Measurements from ENCODE around the gene COL28A1. TPM values are rescaled to one million over a fixed set of nuclear protein-coding genes. Genes with fewer than 3 reads are reported as not detected.

The COL28A1 gene
- total and polyA plus RNA-seq, 2 of the 13 experiments (the other 11 are each of a cell fraction or from before 2014, with no cell fraction given) = 0.07 to 0.15 TPM

- WGBS (ENCODE audit: low lambda C conversion rate) = 36% methylated on average over 2 of the region's 2 CpGs
- BruUV-seq (replicated peaks) = no TSS peak
- Histone ChIP-seq H3K36me3 (replicated peaks in 1 of 2; ENCODE audit: control insufficient read depth in 1 of 2, insufficient read depth in 2 of 2, low read length in 2 of 2) (no peaks in the 10 kb centered on the region), H3K79me2 (ENCODE audit: insufficient read depth, low read length) (no peaks in the 10 kb centered on the region), H3K4me3 (replicated peaks in 1 of 3; ENCODE audit: insufficient read depth in 1 of 3, low read depth in 2 of 3, low read length in 3 of 3) (no peak overlapping the region), H3K4me2 (ENCODE audit: low read depth, low read length) (no peak overlapping the region), H3K4me1 (ENCODE audit: insufficient read depth, low read length) (no peaks in the 10 kb centered on the region), H4K20me1 (ENCODE audit: insufficient read depth, low read length) (no peaks in the 10 kb centered on the region), H3K9me3 (ENCODE audit: low read length) (no peaks in the 10 kb centered on the region), H2AFZ (ENCODE audit: low read length) (no peak overlapping the region), H3K27me3 (ENCODE audit: control insufficient read depth in 1 of 2, insufficient read depth in 2 of 2, low read length in 2 of 2) (no peaks in the 10 kb centered on the region), H3K9ac (ENCODE audit: insufficient read depth, low read depth, low read length) (no peak overlapping the region), H3K27ac (ENCODE audit: extremely low read length, insufficient read depth, low read length) (no peak overlapping the region)
- FAIRE-seq (no peak), DNase-seq (ENCODE audit: low spot score) (no peak), ATAC-seq (no peak)
- in situ Hi-C loops (cut with HindIII; ENCODE audit: extremely low pct_ligation_motif_present, low pct_unique_long_range_greater_than_20kb) (no loop called here), intact Hi-C loops (cut with micrococcal nuclease; ENCODE audit: unreplicated experiment) (no loop called here)
- peak; percentile 6 to 35; a peak in 1 of 4 replicates for TF ChIP-seq MAFK (conservative IDR thresholded peaks at IDR 0.05 in 1 of 2, IDR thresholded peaks at IDR 0.05 in 1 of 2; ENCODE audit: low read length in 2 of 2)
- TF ChIP-seq U2AF2 (IDR thresholded peaks at IDR 0.05; ENCODE audit: low read depth, low read length) = no peak
- ChIA-PET POLR2A (no interaction called here), CTCF (ENCODE audit: low intra/inter-chr PET ratio, low total read pairs) (no interaction called here)
Measured at GRCh38 chr7:7418997-7419396, 116.7 kb downstream of the COL28A1 start.

GRCh38 chr7:7417851-7418250 is 117.8 kb downstream of the COL28A1 start:
- POLR2A ChIA-PET = no interaction called here
- intact Hi-C loops (cut with micrococcal nuclease; ENCODE audit: unreplicated experiment) (no loop called here), in situ Hi-C loops (cut with HindIII; ENCODE audit: extremely low pct_ligation_motif_present, low pct_unique_long_range_greater_than_20kb) (no loop called here)
- no peak overlapping the region for H3K9ac ChIP-seq (ENCODE audit: insufficient read depth, low read depth, low read length)
- ATAC-seq (no peak), FAIRE-seq (no peak), DNase-seq (ENCODE audit: low spot score) (no peak)
- H3K27ac ChIP-seq (ENCODE audit: extremely low read length, insufficient read depth, low read length) = no peak overlapping the region
- CTCF ChIA-PET (ENCODE audit: low intra/inter-chr PET ratio, low total read pairs) = no interaction called here
- no peaks in the 10 kb centered on the region for H3K27me3 ChIP-seq (ENCODE audit: control insufficient read depth in 1 of 2, insufficient read depth in 2 of 2, low read length in 2 of 2)
- no peaks in the 10 kb centered on the region for H4K20me1 ChIP-seq (ENCODE audit: insufficient read depth, low read length)
- H2AFZ ChIP-seq (ENCODE audit: low read length) = no peak overlapping the region
- H3K36me3 ChIP-seq (replicated peaks in 1 of 2; ENCODE audit: control insufficient read depth in 1 of 2, insufficient read depth in 2 of 2, low read length in 2 of 2) = no peaks in the 10 kb centered on the region
- no peak overlapping the region for H3K4me2 ChIP-seq (ENCODE audit: low read depth, low read length)
- H3K4me1 ChIP-seq (ENCODE audit: insufficient read depth, low read length) = no peaks in the 10 kb centered on the region
- no TSS peak for BruUV-seq (replicated peaks)
- H3K9me3 ChIP-seq (ENCODE audit: low read length) = no peaks in the 10 kb centered on the region
- 58% methylated on average over 3 of the region's 3 CpGs for WGBS (ENCODE audit: low lambda C conversion rate)
- H3K79me2 ChIP-seq (ENCODE audit: insufficient read depth, low read length) = no peaks in the 10 kb centered on the region
- no peak overlapping the region for H3K4me3 ChIP-seq (replicated peaks in 1 of 3; ENCODE audit: insufficient read depth in 1 of 3, low read depth in 2 of 3, low read length in 3 of 3)
- TF ChIP-seq ZNF138 (CRISPR knock-in tag; IDR thresholded peaks at IDR 0.05; ENCODE audit: low read depth) (no peak), ARNTL (CRISPR knock-in tag; IDR thresholded peaks at IDR 0.05) (no peak), AKNA (CRISPR knock-in tag; IDR thresholded peaks at IDR 0.05; ENCODE audit: borderline replicate concordance) (no peak), PAWR (CRISPR knock-in tag; IDR thresholded peaks at IDR 0.05; ENCODE audit: borderline replicate concordance) (no peak), FOXP4 (CRISPR knock-in tag; IDR thresholded peaks at IDR 0.05) (no peak), AHR (CRISPR knock-in tag; IDR thresholded peaks at IDR 0.05) (no peak), ESRRA (CRISPR knock-in tag; IDR thresholded peaks at IDR 0.05; ENCODE audit: low read depth) (no peak), ZNF639 (CRISPR knock-in tag; conservative IDR thresholded peaks at IDR 0.05) (no peak), GTF3A (CRISPR knock-in tag; conservative IDR thresholded peaks at IDR 0.05) (no peak), ZNF3 (CRISPR knock-in tag; IDR thresholded peaks at IDR 0.05) (no peak)

All from HepG2 (cell line).